Stimulated activated CD4-positive, alpha-beta T cell treated with anti-CD3 and anti-CD28 coated beads, Interleukin-2, amount 100 ng/mL, for 48 hours (primary cell): Measurements from ENCODE around the gene OR2V1.
"Not testable (repeated sequence)": the region's sequence is repeated elsewhere in the genome, so short reads cannot be mapped to it uniquely, and the experiment has no call there.

Experiments used
- DNase-seq, 2 donors: peaks; one replicate each; pipeline ENCODE4 v3.0.0-alpha.2; 2020

The OR2V1 gene

DNA sequence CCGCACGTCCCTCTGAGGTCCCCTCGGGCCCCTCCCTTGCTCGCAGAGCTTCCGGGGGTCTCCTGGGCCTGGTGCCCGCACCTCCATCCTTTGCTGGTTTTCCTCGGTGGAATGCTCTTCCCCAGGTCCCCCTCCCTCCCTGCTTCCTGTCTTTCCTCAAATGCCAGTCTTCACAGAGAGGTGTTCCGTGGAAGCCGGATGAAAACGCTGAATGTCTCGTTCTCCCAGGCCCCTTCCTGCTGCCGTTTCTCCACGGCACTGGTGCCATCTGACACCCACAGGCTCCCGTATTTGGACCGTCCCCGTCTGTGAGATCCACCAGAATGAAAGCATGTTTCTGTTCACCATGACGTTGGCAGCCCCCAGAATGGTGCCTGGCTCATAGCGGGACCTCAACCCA, 4.1 kb downstream of the OR2V1 start:
- no peak for DNase-seq

- DNase-seq, result no peak
These were observed 6.4 kb downstream of the OR2V1 start for GRCh38 chr5:181124526-181124925.

- no peak for DNase-seq
These were observed 9.1 kb downstream of the OR2V1 start for GRCh38 chr5:181121675-181122561.

GRCh38 chr5:181120761-181121160, 10.2 kb downstream of the OR2V1 start:
- no peak for DNase-seq

- no peak for DNase-seq
These were observed 10.7 kb downstream of the OR2V1 start for GRCh38 chr5:181120306-181120705.

DNA sequence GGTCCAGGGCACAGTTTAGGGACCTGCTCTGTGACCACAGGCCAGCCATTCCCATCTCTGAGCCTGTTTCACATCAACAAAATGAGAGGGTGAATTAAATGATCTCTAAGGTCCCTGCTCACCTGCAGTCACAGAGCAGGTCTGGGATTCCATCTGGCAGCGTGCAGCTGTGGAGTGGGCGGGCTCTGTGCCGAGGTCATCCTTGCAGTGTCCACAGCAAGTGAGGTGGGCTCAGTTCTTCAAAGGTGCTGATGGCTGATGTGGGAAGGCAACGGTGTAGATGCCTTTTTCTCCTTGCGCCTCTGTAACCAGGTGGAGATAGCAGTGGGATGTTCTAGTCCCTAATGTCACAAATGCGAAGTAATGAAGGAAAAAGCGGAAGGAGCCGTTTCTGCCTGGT, 11.9 kb downstream of the OR2V1 start:
- DNase-seq, result no peak

DNA sequence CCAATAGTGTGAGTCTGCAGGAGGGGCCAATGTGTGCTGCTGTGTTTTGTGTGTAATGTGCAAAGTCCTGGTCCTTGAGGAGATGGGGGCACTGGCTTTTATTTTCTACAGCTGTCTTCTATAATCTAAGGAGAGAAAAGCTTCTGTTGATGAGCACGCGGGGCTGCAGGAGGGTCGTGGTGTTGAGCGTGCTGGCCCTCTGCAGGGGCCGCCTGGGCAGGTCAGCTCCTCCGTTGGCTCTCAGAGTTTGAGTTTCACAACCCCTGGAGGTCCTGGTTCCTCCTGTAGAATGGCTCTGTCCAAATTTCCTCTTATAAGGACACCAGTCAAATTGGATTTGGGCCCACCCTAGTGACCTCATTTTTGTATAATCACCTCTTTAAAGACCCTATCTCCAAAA, 12.6 kb downstream of the OR2V1 start:
- DNase-seq, result no peak

DNA sequence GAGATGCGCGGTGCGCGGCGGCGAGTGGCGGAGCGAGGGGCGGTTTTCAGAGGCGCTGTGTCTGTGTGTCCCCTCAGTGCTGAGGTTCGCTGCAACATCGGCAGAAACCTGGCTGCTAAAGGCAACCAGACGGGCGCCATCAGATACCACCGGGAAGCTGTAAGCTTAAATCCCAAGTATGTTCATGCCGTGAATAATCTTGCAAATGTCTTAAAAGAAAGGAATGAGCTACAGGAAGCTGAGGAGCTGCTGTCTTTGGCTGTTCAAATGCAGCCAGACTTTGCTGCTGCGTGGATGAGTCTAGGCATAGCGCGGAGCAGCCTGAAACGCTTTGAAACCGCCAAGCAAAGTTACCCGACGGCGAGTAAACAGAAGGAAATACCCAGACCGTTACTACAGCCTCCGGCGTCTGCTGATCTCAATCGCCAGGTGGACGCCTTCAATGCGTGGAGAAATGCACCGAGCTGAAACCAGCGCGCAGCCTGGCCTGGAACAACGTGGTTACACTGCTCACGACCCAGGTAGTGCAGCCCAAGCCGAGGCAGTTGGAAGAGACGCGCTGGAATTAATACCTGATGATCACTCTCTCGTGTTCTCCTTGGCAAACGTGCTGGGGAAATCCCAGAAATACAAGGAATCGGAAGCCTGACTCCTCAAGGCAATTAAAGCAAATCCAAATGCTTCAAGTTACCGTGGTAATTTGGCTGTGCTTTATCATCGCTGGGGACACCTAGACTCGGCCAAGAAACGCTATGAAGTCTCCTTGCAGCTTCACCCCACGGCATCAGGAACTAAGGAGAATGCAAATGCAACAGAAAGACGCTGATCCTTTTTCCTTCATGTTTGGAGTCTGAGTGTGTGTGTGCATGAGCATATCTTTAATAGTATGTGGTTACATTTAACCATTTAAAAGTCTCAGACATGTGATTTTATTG, 15.9 kb downstream of the OR2V1 start:
- DNase-seq, result no peak

DNA sequence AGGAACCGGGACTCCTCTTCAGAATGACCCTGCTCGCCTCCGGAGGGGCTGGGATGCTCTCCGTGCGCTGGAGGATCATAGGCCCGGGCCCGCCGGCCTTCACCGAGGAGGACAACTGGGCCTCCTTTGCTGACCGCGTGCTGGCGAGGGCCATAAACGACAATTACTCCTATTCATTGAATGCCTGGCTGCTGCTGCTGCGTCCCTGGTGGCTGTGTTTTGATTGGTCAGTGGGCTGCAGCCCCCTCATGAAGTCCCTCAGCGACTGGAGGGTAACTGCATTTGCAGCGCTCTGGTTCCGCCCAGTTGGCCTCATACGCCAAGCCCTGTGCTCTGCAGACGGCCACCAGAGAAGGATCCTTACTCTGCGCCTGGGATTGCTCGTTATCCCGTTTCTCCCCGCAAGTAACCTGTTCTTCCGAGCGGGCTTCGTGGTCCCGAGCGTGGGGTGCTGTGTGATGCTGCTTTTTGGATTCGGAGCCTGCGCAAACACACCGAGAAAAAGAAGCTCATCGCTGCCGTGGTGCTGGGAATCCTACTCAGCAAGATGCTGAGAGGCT, 16.6 kb downstream of the OR2V1 start:
- DNase-seq, result no peak

DNA sequence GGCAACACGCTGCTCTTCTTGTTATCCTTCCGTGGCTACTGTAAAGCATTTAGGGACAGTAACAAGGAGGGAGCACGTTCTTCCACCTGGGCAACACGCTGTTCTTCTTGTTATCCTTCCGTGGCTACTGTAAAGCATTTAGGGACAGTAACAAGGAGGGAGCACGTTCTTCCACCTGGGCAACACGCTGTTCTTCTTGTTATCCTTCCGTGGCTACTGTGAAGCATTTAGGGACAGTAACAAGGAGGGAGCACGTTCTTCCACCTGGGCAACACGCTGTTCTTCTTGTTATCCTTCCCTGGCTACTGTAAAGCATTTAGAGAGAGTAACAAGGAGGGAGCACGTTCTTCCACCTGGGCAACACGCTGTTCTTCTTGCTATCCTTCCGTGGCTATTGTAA, 17.4 kb downstream of the OR2V1 start:
- DNase-seq, result not testable (repeated sequence)

- DNase-seq, result no peak
These were observed 18.5 kb downstream of the OR2V1 start for GRCh38 chr5:181112476-181112875.

DNA sequence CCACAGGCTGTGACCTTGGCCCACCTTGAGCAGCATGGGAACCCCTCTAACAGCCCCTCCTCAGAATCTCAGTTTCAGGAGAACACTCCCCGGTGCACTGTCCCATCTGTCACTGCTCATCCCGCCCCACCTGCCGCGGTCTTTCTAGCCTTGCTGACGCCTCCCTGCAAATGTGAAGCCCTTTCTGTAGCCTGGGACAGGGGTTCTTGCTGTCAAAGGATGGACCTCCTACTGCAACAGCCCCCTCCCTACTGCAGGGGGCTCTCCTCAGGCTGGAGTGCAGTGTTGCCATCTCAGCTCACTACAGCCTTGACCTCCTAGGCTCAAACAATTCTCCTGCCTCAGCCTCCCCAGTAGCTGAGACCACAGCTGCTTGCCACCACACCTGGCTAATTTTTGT, 20.0 kb downstream of the OR2V1 start:
- DNase-seq, result no peak

GRCh38 chr5:181109489-181110013, 21.4 kb downstream of the OR2V1 start:
- no peak for DNase-seq

DNA sequence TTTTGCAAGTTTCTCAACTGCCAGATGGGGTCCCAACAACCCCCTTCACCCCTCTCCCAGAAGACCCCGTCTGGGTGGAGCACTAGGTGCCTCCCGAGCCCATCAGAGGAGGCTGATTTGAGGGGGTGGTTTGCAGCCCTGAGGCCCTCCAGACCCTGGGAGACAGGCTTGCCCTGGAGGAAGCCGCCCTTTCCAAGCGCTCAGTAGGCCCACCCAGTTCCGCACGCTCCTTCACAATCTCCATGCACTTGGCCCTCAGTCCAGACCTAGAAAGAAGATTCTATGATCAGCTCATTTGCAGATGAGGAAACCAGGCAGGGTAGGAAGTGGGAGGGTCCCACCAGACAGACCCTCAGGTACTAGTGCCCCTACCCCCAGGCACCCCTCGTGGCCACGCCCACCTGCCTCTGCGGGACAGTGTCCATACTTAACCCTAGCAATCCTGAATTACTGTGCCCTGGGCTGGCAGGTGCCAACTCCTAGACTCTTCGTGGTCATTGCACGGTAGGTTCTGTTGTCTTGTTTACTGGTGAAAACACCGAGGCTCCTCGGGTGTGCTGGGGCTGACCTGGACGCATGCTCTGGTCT, 22.3 kb downstream of the OR2V1 start:
- no peak for DNase-seq

DNA sequence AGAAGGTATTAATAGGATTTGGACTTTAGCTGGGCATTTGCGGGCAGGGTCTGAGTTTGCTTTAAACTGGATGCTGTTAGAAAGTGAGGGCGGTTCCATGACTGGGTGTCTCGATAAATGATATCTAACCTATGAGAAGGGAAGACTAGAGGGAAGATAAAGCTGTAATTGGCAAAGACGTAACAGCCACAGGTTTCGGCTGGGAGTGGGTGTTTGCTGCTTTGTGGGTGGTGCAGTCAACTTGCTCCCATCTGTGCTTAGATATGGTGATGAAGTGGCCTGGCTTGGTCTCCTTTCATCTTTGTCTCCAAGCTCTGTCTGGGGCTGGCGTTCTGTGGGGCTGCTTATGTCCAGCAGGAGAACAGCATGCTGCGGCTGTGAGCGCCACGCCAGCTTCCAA, 23.3 kb downstream of the OR2V1 start:
- no peak for DNase-seq

GRCh38 chr5:181105391-181106025, 25.5 kb downstream of the OR2V1 start:
- no peak for DNase-seq

- not testable (repeated sequence) for DNase-seq
These were observed 26.2 kb downstream of the OR2V1 start for GRCh38 chr5:181104606-181105390.

DNA sequence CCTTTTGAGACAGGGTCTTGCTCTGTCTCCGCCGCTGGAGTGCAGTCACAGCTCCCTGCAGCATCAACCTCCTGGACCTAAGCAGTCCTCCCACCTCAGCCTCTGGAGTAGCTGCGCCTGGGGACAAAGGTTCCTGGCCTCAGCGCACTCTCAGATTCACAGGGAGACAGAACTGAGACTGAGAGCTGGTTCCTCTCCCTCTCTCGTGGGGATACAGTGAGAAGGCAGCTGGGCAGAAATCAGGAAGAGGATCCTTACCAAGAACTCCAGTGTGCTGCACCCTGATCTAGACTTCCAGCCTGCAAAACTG, 26.8 kb downstream of the OR2V1 start:
- DNase-seq, result not testable (repeated sequence)

GRCh38 chr5:181101930-181102674, 28.9 kb downstream of the OR2V1 start:
- not testable (repeated sequence) for DNase-seq

- DNase-seq, result not testable (repeated sequence)
These were observed 29.8 kb downstream of the OR2V1 start for GRCh38 chr5:181101030-181101641.
